HG03103 (cell line): ENCODE measurements around the gene PRTFDC1.

Experiments
- ATAC-seq: cut with Tn5 transposase; IDR thresholded peaks from one replicate; pipeline ENCODE4 v1.9.1; 2021; ENCODE audit warnings: low read depth; ENCODE audit not compliant: unreplicated experiment

Gene PRTFDC1

DNA sequence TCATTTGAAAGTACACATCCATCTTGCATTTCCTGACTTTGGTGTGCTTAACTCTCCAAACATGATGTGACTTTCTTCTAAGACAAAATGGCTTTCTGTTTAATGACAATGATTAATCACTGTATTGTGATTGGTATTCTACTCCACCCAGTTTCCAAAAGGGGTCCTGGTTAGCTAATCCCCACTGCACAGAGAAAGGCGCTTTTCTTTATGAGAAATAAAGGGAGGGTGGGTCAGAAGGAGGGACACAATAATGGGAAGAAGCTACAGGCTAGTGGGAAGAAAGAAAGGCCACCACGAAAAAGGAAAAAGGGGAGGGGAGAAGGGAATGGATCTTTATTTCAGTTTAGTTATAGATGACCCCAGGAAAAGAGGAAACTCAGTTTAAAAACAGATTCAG lies 69.2 kb downstream of the PRTFDC1 start:
- no peak for ATAC-seq

GRCh38 chr10:24882047-24882698 lies 70.2 kb downstream of the PRTFDC1 start:
- ATAC-seq, result peak; percentile 76

- ATAC-seq, result no peak
These were observed 72.5 kb downstream of the PRTFDC1 start for GRCh38 chr10:24879861-24880260.

- no peak for ATAC-seq
These were observed 78.3 kb downstream of the PRTFDC1 start for GRCh38 chr10:24874133-24874532.

- ATAC-seq, result no peak
These were observed 79.1 kb downstream of the PRTFDC1 start for GRCh38 chr10:24873281-24873683.

DNA sequence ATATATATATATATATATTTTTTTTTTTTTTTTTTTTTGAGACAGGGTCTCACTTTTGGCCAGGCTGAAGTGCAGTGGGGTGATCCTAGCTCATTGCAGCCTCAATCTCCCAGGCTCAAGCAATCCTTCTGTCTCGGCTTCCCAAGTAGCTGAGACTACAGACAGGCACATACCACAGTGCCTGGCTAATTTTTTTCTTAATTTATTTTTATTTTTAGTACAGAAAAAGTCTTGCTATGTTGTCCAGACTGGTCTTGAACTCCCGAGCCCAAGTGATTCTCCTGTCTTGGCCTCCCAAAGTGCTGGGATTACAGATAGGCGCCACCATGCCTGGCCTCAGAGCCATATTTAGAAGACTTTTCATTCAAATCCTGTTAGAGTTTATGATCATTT lies 79.6 kb downstream of the PRTFDC1 start:
- no peak for ATAC-seq

GRCh38 chr10:24872049-24872789 lies 80.2 kb downstream of the PRTFDC1 start:
- no peak for ATAC-seq

DNA sequence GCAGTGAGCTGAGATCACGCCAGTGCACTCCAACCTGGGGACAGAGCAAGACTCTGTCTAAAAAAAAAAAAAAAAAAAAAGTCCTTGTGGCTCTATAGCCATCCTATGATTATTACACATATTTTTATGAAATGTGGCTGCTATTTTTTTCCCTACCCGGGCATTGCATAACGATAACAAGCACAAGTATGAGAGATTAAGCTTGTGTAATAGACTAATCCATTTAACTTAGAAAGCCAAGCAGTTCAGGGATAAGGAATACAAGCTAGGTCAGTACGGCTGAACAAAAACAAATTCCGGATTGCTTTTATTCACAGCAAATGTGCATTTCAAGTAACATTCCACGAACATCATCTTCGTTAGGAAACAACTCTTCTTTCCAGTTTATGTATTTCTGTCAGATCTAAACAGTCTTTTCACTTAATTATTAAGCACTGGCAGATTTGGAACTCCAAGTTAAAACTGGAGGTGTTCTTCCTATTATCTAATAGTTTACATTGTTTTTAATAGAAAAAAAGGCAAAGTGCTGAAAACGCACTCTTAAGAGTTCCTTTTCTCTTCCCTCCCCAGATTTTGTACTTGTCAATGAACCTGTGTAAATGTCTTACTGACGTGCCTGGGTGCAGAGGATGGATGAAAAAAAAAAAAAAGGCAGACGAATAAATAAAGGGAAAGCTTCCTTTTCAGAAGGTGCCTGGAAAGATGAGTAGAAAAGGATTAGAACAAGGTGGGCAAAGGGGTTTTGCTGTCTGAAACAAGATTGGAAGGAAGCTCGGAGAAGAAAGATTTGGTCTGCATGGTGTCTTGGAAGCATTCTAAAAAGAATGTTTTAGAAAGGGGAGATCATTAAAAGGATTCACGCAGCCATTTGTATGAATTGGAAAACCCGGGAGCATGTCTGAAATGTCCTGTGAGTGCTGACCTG lies 81.1 kb downstream of the PRTFDC1 start:
- ATAC-seq, result no peak

- ATAC-seq, result no peak
These were observed 82.9 kb downstream of the PRTFDC1 start for GRCh38 chr10:24869354-24870015.

DNA sequence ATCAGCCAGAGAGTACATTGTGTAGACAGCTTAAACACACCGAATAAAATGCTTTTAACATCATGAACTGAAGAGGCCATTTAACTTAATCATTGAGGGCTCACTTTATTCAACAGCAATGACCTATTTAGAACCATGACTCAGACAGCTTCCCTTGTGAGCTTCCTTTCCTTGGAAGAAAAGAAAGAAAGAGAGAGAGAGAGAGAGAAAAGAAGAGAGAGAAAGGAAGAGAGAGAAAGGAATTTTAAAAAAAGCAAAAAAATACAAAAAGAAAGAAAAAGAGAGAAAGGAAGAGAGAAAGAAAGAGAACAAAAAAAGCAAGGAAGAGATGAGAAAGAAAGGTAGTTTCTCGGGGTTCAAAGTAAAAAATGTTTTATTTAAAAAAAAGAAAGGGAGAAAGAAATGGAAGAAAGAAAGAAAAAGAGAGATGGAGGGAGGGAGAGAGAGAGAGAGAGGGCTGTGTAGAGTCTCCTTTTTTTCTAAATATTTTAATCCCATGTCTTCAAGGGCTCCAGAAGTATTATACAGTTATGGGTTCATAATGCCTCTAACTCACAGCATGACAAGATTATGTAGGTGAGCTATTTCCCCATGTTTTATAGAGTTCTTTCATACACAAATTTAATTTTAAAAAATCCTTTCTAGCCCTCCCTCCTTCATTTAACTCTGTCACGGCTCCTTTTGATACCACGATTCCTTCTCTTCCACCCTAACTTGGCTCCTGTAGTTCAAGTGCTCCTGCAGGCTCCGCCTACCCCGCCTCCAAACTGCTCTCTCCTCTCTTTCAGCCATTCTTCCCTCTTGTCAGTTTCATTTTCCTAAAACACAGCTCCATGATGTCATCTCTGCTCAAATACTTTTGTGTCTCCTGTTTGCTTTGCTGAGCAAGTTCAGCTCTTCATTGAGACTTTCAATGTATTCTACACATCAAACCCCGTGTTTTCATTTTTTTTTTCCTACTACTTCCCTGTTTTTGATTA lies 85.5 kb downstream of the PRTFDC1 start:
- no peak for ATAC-seq

DNA sequence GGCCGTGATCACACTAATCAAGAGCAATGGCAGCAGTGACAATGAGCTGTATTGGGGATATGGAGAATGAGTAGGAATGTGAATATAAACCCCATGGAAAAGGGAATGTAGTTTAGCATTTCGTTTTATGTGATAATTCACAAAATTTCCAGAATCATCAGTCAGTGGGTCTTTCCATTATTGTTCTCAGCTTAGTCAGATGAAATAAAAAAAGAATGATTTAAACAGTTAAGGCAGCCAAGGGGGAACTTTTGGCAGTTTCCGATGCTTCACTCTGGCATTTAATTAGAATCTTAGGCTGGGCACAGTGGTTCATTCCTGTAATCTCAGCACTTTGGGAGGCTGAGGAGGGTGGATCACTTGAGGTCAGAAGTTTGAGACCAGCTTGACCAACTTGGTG lies 86.6 kb downstream of the PRTFDC1 start:
- ATAC-seq, result no peak

GRCh38 chr10:24862589-24862988 lies 89.8 kb downstream of the PRTFDC1 start:
- ATAC-seq, result no peak

- ATAC-seq, result no peak
These were observed 93.8 kb downstream of the PRTFDC1 start for GRCh38 chr10:24858288-24859270.

DNA sequence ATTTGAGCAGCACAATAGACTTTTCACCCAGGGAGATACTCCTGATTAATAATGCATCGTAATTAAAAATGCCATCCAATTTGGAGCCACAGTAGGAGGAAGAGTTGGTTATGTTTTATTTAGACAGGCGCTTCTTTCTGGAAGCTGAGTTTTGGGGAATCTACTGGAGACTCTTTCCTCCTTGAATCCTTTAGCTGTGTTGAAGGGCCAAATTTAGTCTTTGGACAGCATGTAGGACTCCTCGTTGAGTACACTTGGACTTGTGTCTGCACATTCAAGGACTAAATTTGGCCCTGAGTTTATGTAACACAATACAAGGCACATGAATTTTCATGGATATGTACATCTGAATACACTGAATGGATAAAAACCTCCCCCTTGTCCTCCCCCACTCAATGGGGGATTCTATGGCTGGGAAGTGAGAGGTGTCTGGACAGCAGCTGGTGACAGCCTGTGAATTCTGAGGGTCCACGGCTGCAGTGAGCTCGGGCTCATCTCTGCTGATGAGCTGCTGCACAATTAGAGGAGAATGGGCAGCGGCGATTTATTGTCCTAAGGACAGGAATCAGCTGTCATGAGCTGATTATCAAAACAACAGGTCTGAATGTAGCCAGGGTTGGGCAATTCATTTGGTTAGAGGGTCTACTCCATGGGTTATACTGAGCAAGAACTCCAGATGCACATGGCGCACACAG lies 95.2 kb downstream of the PRTFDC1 start:
- ATAC-seq, result no peak

DNA sequence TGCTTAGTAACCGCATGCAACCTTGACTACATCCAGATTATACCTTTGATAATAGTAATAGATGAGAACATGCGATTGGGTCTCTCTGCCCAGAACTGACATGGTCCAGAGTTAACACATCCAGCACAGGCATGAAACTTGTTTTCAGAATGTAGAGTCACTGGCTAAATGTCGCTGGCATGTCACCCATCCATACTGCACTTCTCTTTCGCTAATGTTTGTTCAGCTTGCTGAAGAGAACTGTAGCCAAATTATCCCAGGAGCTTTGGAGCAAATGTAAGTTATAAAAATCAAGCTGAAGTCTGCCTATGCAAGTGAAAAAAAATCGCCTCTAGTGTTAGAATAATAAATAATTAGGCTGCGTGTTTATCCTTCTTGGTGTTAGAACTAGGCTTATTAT lies 98.2 kb downstream of the PRTFDC1 start:
- ATAC-seq, result no peak

- ATAC-seq, result no peak
These were observed 98.7 kb downstream of the PRTFDC1 start for GRCh38 chr10:24853661-24854060.

DNA sequence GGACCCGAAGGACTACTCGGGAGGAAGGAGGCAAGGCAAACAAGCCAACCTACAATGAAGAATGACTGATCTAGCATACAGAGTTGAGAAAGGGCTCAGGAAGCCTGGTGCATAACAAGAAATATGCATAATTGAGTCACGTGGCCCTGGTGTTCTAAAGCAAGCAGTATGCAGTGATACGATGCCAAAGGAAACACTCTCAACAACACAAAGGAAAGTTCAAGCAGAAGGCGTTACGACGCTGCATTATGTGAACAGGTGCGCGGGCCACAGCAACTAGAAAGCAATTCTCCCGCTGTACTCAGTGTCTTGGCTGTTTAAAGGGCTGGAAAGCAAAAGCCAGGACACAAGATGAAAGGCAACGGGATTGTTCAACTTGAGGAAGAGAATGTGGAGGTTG lies 100.8 kb downstream of the PRTFDC1 start:
- ATAC-seq, result no peak
